Upper lobe of left lung (tissue), 6 donors: ENCODE results near the gene PSMB9. TPM values are rescaled to one million over a fixed set of nuclear protein-coding genes. Genes with fewer than 3 reads are reported as not detected.

Experiments used
- ATAC-seq, 2 donors: fragments of 200-7000 bp; cut with Tn5 transposase; one replicate each; pipeline ENCODE4 v1.9.1; 2022; ENCODE audit warnings: mild to moderate bottlenecking in 2 of 2, moderate library complexity in 2 of 2; ENCODE audit not compliant: low FRiP score in 2 of 2
- DNase-seq, 2 donors: peaks; one replicate each; pipeline ENCODE4 v3.0.0-alpha.2; 2019 to 2020
- H3K27ac ChIP-seq, 4 donors: fragments of 200-600 bp; sonication (generic); one replicate each; pipeline ENCODE4 v1.5.1; 2016 to 2019
- H3K27me3 ChIP-seq, 4 donors: fragments of 200-600 bp; sonication (generic); one replicate each; pipeline ENCODE4 v1.5.1; 2017 to 2019
- H3K36me3 ChIP-seq, 4 donors: fragments of 200-600 bp; sonication (generic); one replicate each; pipeline ENCODE4 v1.5.1; 2016 to 2019
- H3K4me1 ChIP-seq, 4 donors: fragments of 200-600 bp; sonication (generic); one replicate each; pipeline ENCODE4 v1.5.1; 2018 to 2019
- H3K4me3 ChIP-seq, 4 donors: fragments of 200-600 bp; sonication (generic); one replicate each; pipeline ENCODE4 v1.5.1; 2017 to 2019; ENCODE audit warnings: mild to moderate bottlenecking in 2 of 4, moderate library complexity in 1 of 4
- H3K9me3 ChIP-seq, 4 donors: fragments of 200-600 bp; sonication (generic); one replicate each; pipeline ENCODE4 v1.5.1; 2018 to 2019
- EP300 ChIP-seq, 4 donors: sonication (generic); formaldehyde crosslinking; IDR thresholded peaks; one replicate each; pipeline ENCODE4 v1.5.1; 2017; ENCODE audit warnings: antibody characterized with exemption in 4 of 4, control low read depth in 2 of 4
- POLR2A ChIP-seq, 4 donors: fragments of 450-650 bp; IDR thresholded peaks; one replicate each; pipeline ENCODE4 v1.5.1; 2016 to 2017; ENCODE audit warnings: antibody characterized with exemption in 4 of 4, mild to moderate bottlenecking in 2 of 4
- POLR2AphosphoS5 ChIP-seq, 2 donors: sonication (generic); formaldehyde crosslinking; IDR thresholded peaks; one replicate each; pipeline ENCODE4 v1.5.1; 2017; ENCODE audit warnings: antibody characterized with exemption in 2 of 2
- WGBS, 2 donors: methylation state at CpG; one replicate each; pipeline ENCODE4 v1.1.5; 2017 to 2018; 5-methylcytosine and 5-hydroxymethylcytosine counted together
- total RNA-seq, 6 donors: library from RNA; depleted of rRNA in 4 of 6; stranded (reverse); fragments of >200 nt in 4 of 6; gene quantifications; one replicate each; pipeline versions ENCODE4 v1.1.0 to v1.2.1, GENCODE V29; 2016 to 2021
- TF ChIP-seq, protein P1 (sequence below), 6 experiments: fragments of 450-650 bp in 4 of 6; fragments of 200-600 bp in 2 of 6; sonication (generic) in 2 of 6; IDR thresholded peaks; one replicate each; pipeline ENCODE4 v1.5.1; 2016 to 2019; ENCODE audit warnings: antibody characterized with exemption in 6 of 6
- donor health status: DM: no; HTN: no; CAD: no; lungs with moderate emphysema.
- donor health status: DM: no; HTN: yes; CAD: no; lungs with severe emphysema.

Gene PSMB9
- total RNA-seq, 6 donors from 2014 or later: 34.4 to 85.9 (median 45.5) TPM

DNA sequence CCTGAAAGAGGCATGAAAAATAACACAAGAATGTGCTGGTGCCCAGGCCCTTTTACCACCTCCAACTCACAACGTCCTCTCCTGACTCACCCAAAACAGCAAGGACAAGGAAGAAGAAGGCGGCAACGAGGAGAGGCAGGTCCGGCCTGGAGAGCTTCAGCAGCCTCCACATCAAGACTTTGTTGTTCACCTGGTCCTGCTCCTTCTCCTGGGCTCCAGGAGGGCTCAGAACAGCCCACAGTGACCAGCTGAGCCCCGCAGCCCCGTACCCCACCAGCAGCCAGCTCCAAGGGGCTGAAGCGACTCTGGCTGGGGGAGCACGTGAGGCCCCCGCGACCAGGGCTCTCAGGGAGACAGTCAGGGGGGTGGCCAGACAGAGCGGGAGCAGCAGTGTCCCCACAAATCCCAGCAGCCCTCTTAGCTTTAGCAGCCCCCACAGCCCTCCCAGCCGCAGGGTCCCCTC is 16.3 kb upstream of the PSMB9 start:
- H3K27me3 ChIP-seq: no peaks in the 10 kb centered on the region
- H3K9me3 ChIP-seq: no peaks in the 10 kb centered on the region
- 26 to 27% methylated on average over 7 to 12 of the region's 12 CpGs for WGBS, 2 donors
- DNase-seq (peak in 1 of 2 donors; percentile 66), ATAC-seq (no peak)
- H3K27ac ChIP-seq: peak overlapping the region; percentile 89 to 99 (median 92)
- TF ChIP-seq POLR2A (IDR thresholded peaks at IDR 0.05): no peak
- H3K4me1 ChIP-seq: peaks cover 15 to 32% (median 20%) of the 10 kb centered on the region in 4 donors
- H3K4me3 ChIP-seq: peak overlapping the region; percentile 47 to 80 (median 68)
- H3K36me3 ChIP-seq: peaks cover 0 to 55% (median 23%) of the 10 kb centered on the region in 4 donors

DNA sequence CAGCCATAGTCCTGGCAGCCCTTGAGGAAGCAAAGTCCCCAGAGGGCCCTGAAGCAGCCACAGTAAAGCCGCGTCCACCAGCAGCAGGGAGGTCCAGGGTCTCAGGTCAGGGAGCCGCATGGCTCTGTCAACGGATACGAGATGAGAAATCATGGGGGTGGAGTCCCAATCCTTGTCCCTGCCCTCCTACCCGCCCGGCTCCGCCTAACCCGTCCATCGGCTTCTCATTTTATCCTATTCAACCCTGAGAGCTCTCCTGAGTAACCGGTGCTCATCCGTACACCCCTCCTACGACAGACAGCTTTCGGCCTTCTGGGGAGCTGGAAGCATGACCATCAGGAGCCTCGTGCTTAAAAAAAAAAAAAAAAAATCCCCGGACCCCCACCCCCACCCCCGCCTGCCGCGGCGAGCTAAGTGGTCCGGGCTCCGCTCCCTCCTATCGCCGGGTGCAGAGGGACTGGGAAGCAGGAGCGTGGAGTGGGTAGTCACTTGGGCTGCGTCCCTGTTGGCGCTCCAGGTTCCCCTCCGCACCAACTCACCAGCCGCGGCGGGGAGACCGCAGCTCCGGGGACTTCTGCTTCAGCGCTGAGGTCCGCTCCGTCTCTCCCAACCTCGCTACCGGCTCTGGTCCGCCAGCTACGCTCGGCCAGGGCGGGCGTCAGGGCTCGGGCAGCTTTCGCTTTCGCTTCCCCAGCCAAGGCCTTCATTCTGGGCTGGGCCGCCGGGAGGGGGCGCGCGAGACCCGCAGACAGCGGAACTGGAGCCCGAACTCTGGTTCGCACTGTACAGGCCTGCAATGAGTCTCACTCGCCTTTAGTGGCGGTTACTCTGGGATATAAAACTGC is 15.7 kb upstream of the PSMB9 start, which contains the start of gene TAP2:
Gene TAP2 (minus strand): TSS at position 626 of the 845 bp plus-strand sequence. CDS start 506 bp downstream, at position 120.
- peak; percentile 98 to 99 for ATAC-seq
- WGBS, 2 donors: 0 to 1% methylated on average over 23 to 53 of the region's 57 CpGs
- peak; percentile 90 to 94 for TF ChIP-seq POLR2AphosphoS5 (IDR thresholded peaks at IDR 0.05)
- TF ChIP-seq, protein P1, sequence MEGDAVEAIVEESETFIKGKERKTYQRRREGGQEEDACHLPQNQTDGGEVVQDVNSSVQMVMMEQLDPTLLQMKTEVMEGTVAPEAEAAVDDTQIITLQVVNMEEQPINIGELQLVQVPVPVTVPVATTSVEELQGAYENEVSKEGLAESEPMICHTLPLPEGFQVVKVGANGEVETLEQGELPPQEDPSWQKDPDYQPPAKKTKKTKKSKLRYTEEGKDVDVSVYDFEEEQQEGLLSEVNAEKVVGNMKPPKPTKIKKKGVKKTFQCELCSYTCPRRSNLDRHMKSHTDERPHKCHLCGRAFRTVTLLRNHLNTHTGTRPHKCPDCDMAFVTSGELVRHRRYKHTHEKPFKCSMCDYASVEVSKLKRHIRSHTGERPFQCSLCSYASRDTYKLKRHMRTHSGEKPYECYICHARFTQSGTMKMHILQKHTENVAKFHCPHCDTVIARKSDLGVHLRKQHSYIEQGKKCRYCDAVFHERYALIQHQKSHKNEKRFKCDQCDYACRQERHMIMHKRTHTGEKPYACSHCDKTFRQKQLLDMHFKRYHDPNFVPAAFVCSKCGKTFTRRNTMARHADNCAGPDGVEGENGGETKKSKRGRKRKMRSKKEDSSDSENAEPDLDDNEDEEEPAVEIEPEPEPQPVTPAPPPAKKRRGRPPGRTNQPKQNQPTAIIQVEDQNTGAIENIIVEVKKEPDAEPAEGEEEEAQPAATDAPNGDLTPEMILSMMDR (IDR thresholded peaks at IDR 0.05): peak; percentile 95 to 99 (median 97)
- peak in 1 of 4 donors; percentile 64 for TF ChIP-seq EP300 (IDR thresholded peaks at IDR 0.05)
- TF ChIP-seq POLR2A (IDR thresholded peaks at IDR 0.05): peak in 3 of 4 donors; percentile 45 to 75 (median 48)
- H3K4me1 ChIP-seq: peaks cover 18 to 39% (median 26%) of the 10 kb centered on the region in 4 donors
- peaks cover 0 to 55% (median 23%) of the 10 kb centered on the region in 4 donors for H3K36me3 ChIP-seq
- peak within 1 kb of the TSS; percentile 47 to 80 (median 68) for H3K4me3 ChIP-seq
- H3K27ac ChIP-seq: peak within 1 kb of the TSS; percentile 89 to 99 (median 92)
- no peaks in the 10 kb centered on the region for H3K9me3 ChIP-seq
- DNase-seq: peak; percentile 98 to 100
- no peaks in the 10 kb centered on the region for H3K27me3 ChIP-seq

DNA sequence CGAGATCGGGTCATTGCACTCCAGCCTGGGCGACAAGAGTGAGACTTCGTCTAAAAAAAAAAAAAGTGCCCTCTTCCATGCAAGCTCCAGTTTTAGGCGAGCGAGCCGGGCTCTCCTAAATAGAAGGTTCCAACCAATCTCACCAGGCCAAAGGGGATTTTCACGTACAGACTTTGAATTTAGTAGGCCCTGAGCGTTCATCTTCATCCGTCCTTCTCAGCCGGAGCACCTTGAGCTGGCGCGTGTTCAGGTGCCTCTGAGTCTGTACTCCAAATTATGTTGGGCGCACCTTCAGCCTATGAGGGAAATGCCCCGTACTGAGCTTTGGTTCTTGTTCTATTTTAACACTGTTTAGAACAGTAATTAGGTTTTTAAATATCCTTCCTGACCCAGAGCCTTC is 14.6 kb upstream of the PSMB9 start:
- Histone ChIP-seq H3K4me3 (no peak overlapping the region), H3K9me3 (no peaks in the 10 kb centered on the region), H3K36me3 (peaks cover 0 to 46% (median 21%) of the 10 kb centered on the region in 4 donors), H3K27ac (peak overlapping the region; percentile 89 to 99 (median 92)), H3K27me3 (no peaks in the 10 kb centered on the region), H3K4me1 (peaks cover 18 to 39% (median 27%) of the 10 kb centered on the region in 4 donors)
- 89 to 90% methylated on average over 15 of the region's 15 CpGs for WGBS, 2 donors
- TF ChIP-seq, protein P1 (IDR thresholded peaks at IDR 0.05): no peak
- TF ChIP-seq POLR2A (IDR thresholded peaks at IDR 0.05) (no peak), EP300 (IDR thresholded peaks at IDR 0.05) (no peak), POLR2AphosphoS5 (IDR thresholded peaks at IDR 0.05) (no peak)
- DNase-seq (no peak), ATAC-seq (no peak)

DNA sequence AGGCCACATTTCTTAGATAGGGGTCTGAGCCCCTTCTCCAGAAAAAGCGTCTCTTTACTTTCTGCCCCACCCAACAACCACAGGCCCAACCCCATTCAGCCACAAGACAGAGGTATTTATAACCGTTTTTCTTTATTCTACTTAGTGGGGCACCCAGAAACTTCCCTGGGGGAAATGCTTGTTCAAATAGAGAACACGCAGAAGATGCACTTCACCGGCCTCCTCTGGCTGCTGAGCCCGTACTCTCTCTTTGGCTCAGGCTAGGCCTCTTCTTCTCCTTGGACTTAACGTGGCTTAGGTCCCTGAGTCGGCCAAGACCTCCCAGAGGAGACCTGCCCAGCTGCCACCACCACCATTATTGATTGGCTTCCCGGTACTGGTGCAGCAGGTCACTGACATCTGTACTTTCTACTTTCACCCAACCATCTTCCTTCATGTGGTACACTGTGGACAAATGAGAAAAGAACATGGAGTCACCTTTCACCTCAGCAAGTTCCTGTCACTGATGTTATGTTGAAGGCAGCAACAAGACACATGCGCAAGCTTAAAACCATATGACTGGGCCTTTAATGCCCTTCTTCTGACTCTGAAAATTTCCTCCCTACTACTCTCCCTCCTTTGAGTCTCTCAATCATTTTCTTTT is 13.3 kb upstream of the PSMB9 start:
- 72 to 74% methylated on average over 9 of the region's 9 CpGs for WGBS, 2 donors
- peaks cover 25 to 45% (median 37%) of the 10 kb centered on the region in 4 donors for H3K4me1 ChIP-seq
- H3K9me3 ChIP-seq: no peaks in the 10 kb centered on the region
- no peak for ATAC-seq
- peaks cover 0 to 39% (median 13%) of the 10 kb centered on the region in 4 donors for H3K36me3 ChIP-seq
- no peaks in the 10 kb centered on the region for H3K27me3 ChIP-seq
- peak overlapping the region in 3 of 4 donors; percentile 36 to 99 (median 38) for H3K27ac ChIP-seq
- TF ChIP-seq EP300 (IDR thresholded peaks at IDR 0.05): no peak
- TF ChIP-seq, protein P1 (IDR thresholded peaks at IDR 0.05): no peak
- no peak for TF ChIP-seq POLR2A (IDR thresholded peaks at IDR 0.05)
- TF ChIP-seq POLR2AphosphoS5 (IDR thresholded peaks at IDR 0.05): no peak
- H3K4me3 ChIP-seq: no peak overlapping the region
- no peak for DNase-seq
